Muscle layer of colon (tissue), 2 donors: ENCODE data around the gene SLC24A5.

Source experiments
- H3K27ac ChIP-seq: one replicate; pipeline ENCODE4 v1.7.0; 2013; ENCODE audit warnings: low read depth, mild to moderate bottlenecking, low read length, moderate library complexity
- H3K27me3 ChIP-seq, 2 donors: one replicate each; pipeline ENCODE4 v1.7.0; 2013; ENCODE audit warnings: low read length in 2 of 2, mild to moderate bottlenecking in 2 of 2; ENCODE audit not compliant: insufficient read depth in 2 of 2, control insufficient read depth in 1 of 2
- H3K36me3 ChIP-seq: one replicate; pipeline ENCODE4 v1.7.0; 2013; ENCODE audit warnings: mild to moderate bottlenecking, low read length; ENCODE audit not compliant: insufficient read depth
- H3K4me1 ChIP-seq: one replicate; pipeline ENCODE4 v1.7.0; 2013; ENCODE audit warnings: mild to moderate bottlenecking, low read length; ENCODE audit not compliant: insufficient read depth
- H3K4me3 ChIP-seq, 2 donors: one replicate each; pipeline ENCODE4 v1.7.0; 2013; ENCODE audit warnings: low read length in 2 of 2, low read depth in 1 of 2, mild to moderate bottlenecking in 1 of 2, moderate library complexity in 1 of 2
- H3K9ac ChIP-seq: one replicate; pipeline ENCODE4 v1.7.0; 2013; ENCODE audit warnings: low read length
- H3K9me3 ChIP-seq: one replicate; pipeline ENCODE4 v1.7.0; 2013; ENCODE audit warnings: mild to moderate bottlenecking, low read length
- donor health status: abdominal sarcoma.
- donor health status: Adenocarcinoma of cecum.

The SLC24A5 gene

DNA sequence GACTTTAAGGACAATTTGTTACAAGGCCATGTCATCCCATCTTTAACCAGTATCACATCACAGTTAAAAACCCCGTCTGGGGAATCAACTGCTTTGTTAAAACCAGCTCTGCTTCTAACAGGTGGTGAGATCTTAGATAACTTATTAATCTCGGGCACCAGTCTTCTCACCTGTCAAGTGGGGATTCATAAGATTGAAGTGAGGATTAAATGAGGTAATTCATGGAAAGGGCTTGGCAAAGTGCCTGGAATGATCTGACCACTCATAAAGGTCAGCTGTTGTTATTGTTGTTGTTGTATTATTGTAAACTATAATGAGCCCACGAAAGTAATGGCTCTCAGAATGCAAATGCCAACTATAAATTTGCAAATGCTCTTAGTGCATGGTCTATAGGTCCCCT lies 30.1 kb upstream of the SLC24A5 start:
- Histone ChIP-seq H3K36me3 (no peaks in the 10 kb centered on the region), H3K4me3 (no peak overlapping the region), H3K4me1 (no peaks in the 10 kb centered on the region), H3K27me3 (no peaks in the 10 kb centered on the region), H3K9ac (no peak overlapping the region), H3K27ac (no peak overlapping the region), H3K9me3 (no peaks in the 10 kb centered on the region)

DNA sequence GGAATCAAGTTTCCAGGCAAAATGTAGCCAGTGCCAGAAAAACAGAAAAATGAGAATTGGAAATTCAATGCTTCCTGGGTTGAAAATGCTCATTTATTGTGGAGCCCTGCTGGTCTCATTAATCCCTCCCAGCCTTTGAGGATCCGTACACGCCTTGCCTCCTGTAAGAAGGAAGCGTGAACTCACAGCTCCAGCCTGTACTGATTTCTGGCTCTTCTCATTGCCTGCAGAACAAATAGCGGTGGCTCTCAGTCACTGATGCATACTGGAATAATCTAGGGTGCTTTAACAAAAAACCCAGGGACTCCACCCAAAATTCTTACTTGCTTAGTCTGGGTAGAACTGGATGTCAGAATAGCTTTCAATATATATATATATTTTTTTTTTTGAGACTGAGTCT lies 29.3 kb upstream of the SLC24A5 start:
- Histone ChIP-seq H3K27ac (no peak overlapping the region), H3K4me3 (no peak overlapping the region), H3K9ac (no peak overlapping the region), H3K4me1 (no peaks in the 10 kb centered on the region), H3K36me3 (no peaks in the 10 kb centered on the region), H3K9me3 (no peaks in the 10 kb centered on the region), H3K27me3 (no peaks in the 10 kb centered on the region)

DNA sequence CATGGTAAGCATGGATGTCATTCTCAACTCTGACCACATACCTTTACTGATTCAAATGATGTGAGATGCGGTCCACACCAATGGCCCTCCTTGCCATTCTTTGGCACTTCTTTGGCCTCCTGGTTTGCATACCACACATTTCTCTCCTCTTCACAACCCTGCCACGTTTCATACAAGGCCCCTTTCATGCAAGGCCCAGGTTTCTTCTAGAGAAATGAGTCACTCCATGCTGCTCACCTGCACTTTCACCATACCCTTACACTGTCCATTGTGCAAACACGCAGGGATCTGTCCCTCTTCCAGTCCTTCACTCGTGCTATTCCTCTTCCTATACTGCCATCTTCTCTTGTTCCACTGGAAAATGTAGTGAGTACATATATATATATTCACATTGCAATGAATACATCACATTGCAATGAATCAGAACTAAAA lies 24.4 kb upstream of the SLC24A5 start:
- Histone ChIP-seq H3K27ac (no peak overlapping the region), H3K4me1 (no peaks in the 10 kb centered on the region), H3K4me3 (no peak overlapping the region), H3K36me3 (no peaks in the 10 kb centered on the region), H3K9ac (no peak overlapping the region), H3K9me3 (no peaks in the 10 kb centered on the region), H3K27me3 (no peaks in the 10 kb centered on the region)

DNA sequence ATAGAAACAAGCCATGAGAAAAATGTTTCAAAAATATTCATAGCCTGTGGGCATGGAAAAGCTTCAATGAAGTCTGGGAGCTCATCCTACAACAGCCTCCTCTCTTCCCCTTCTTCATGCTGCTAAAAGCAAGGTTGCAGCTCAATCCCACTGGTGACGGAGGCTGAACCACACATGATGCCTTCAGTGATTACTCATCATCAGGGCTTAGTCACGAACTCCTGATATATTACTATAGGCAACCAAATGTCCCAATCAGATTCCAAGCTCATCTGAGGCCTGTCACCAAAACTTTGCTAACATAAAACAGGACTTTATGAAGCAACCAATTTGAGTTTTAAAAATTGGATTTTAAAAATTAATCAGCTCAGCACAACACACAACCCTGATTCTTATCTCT lies 24.0 kb upstream of the SLC24A5 start:
- Histone ChIP-seq H3K9ac (no peak overlapping the region), H3K27ac (no peak overlapping the region), H3K36me3 (no peaks in the 10 kb centered on the region), H3K27me3 (no peaks in the 10 kb centered on the region), H3K4me1 (no peaks in the 10 kb centered on the region), H3K4me3 (no peak overlapping the region), H3K9me3 (no peaks in the 10 kb centered on the region)

DNA sequence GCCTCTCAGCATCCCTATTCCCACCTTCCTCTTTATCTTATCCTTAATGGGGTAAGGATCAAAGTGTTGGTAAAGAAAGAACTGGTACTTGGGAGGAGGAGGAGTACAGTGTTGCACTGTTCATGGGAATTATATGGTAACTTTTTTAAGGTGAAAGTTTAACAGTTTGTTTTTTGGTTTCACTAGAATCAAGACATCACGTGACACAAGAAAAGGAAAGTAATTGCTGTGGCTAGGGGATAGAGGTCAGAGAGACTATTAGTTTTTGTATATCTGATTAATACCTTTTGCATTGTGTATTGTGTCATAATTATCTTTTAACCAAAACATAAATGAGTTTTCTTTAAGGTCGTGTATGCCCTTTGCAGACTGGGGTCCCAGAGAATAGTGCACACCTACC lies 23.5 kb upstream of the SLC24A5 start:
- no peaks in the 10 kb centered on the region for H3K36me3 ChIP-seq
- H3K4me1 ChIP-seq, result no peaks in the 10 kb centered on the region
- no peak overlapping the region for H3K27ac ChIP-seq
- H3K27me3 ChIP-seq, result no peaks in the 10 kb centered on the region
- no peak overlapping the region for H3K9ac ChIP-seq
- no peak overlapping the region for H3K4me3 ChIP-seq
- H3K9me3 ChIP-seq, result no peaks in the 10 kb centered on the region

DNA sequence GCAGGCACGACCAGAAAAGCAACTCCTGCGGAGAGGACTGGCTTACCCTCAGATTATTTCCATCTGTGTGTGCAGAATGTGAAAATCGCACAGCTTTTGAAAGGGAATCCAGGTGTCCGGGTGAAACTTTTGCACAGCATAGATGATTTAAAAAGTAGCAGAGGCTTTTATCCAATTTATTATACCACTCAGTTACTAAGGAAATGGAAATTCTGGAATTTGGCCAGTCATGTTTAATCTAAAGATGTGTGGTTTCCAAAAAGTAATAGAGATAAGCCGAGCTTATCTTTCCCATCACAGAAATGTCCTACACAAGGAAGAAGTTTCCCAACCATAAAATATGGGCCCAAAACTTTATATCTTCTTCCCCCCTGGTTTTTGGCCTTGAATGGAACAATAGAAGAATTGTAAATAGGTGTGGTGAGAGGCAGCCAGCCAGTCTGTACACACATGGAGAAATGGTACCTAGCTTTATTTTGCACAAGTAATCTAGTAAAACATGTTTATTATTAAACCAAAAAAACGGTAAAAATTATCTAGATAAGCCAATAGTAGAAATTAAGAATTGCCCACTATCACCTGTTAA lies 19.3 kb upstream of the SLC24A5 start:
- H3K27me3 ChIP-seq, result no peaks in the 10 kb centered on the region
- no peak overlapping the region for H3K9ac ChIP-seq
- H3K36me3 ChIP-seq, result no peaks in the 10 kb centered on the region
- H3K4me1 ChIP-seq, result no peaks in the 10 kb centered on the region
- no peaks in the 10 kb centered on the region for H3K9me3 ChIP-seq
- H3K27ac ChIP-seq, result no peak overlapping the region
- no peak overlapping the region for H3K4me3 ChIP-seq

DNA sequence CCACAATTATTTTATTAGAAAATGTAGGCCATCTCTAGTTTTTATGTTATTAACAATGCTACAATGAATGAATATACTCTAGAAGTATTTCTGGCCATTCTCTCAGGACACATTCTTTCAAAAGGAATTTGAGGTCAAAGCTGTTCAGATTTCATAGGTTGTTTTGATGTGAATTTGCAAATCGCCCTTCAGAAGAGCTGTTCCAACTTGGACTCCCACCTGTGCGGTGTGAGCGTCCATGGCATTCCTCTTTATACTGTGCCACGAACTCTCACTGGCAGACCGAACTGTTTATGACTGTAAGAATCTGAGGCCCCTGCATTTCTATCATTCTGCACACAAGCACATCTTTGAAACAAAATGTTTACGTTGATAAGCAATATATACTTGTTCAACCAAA lies 18.6 kb upstream of the SLC24A5 start:
- Histone ChIP-seq H3K9me3 (no peaks in the 10 kb centered on the region), H3K27ac (no peak overlapping the region), H3K27me3 (no peaks in the 10 kb centered on the region)

DNA sequence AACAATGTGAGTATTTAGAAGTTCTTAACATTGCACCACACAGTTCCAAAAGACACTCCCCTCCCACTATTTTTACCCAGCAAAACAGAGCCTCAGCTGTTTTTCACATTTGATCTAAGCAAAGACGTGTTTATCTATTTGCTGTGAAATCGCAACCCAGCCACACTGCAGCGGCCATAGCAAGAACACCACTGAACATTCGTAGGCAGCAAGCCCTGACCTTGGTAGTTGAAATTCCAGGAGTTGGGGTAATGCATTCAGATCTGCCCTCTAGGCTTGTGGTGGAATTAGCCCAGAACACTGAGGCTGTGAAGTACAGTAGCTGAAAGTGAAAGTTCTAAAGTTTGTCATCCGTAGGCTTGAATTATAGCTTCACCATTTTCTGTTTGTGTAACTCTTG lies 17.1 kb upstream of the SLC24A5 start:
- Histone ChIP-seq H3K36me3 (no peaks in the 10 kb centered on the region), H3K9me3 (no peaks in the 10 kb centered on the region), H3K4me1 (no peaks in the 10 kb centered on the region), H3K27ac (no peak overlapping the region), H3K9ac (no peak overlapping the region), H3K27me3 (no peaks in the 10 kb centered on the region), H3K4me3 (no peak overlapping the region)

More for the DNA sequence above, 18.6 kb upstream of the SLC24A5 start:
- H3K4me3 ChIP-seq, result no peak overlapping the region
- H3K4me1 ChIP-seq, result no peaks in the 10 kb centered on the region
- H3K36me3 ChIP-seq, result no peaks in the 10 kb centered on the region
- H3K9ac ChIP-seq, result no peak overlapping the region

DNA sequence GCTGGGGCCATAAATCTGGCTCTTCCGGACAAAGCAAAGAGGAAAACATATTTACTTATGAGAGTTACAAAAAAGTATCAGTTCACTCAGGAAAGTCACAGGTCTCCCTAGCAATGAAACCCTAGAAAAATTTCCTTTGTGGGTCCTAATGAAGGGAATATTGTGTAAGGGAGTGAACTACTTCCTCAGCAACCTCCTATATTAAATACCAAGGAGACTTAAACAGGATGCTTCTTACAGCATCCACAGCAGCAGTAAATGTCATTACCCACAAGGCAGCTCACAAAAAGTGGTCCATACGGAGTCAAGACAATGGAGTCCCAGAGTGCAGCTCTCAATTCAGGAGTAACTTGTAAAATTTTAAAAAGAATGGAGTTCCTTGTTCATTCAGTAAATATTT lies 14.9 kb upstream of the SLC24A5 start:
- H3K27ac ChIP-seq, result no peak overlapping the region
- H3K4me3 ChIP-seq, result no peak overlapping the region
- H3K4me1 ChIP-seq, result no peaks in the 10 kb centered on the region
- no peak overlapping the region for H3K9ac ChIP-seq
- H3K27me3 ChIP-seq, result no peaks in the 10 kb centered on the region
- H3K9me3 ChIP-seq, result no peaks in the 10 kb centered on the region
- no peaks in the 10 kb centered on the region for H3K36me3 ChIP-seq

DNA sequence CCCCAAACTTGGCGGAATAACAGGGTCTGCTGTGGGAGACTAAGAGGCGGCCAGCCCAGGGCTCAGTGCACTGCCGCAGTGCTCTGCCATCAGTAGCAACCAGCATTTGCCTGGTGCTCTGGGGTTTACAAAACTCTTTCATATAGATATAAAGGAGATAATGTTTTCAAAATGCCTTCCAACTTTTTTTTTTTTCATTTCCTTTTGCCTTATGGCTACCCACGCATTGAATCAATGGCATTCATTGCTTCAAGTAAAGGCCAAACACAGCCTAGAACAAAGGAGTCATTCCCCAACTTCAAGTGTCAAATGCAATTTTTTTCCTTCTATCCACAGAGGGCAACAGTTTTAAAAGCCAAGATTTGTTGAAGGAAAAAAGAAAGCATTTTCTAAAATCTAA lies 11.6 kb upstream of the SLC24A5 start:
- Histone ChIP-seq H3K4me1 (no peaks in the 10 kb centered on the region), H3K9ac (no peak overlapping the region), H3K27me3 (no peaks in the 10 kb centered on the region), H3K9me3 (no peaks in the 10 kb centered on the region), H3K27ac (no peak overlapping the region), H3K4me3 (no peak overlapping the region), H3K36me3 (no peaks in the 10 kb centered on the region)

DNA sequence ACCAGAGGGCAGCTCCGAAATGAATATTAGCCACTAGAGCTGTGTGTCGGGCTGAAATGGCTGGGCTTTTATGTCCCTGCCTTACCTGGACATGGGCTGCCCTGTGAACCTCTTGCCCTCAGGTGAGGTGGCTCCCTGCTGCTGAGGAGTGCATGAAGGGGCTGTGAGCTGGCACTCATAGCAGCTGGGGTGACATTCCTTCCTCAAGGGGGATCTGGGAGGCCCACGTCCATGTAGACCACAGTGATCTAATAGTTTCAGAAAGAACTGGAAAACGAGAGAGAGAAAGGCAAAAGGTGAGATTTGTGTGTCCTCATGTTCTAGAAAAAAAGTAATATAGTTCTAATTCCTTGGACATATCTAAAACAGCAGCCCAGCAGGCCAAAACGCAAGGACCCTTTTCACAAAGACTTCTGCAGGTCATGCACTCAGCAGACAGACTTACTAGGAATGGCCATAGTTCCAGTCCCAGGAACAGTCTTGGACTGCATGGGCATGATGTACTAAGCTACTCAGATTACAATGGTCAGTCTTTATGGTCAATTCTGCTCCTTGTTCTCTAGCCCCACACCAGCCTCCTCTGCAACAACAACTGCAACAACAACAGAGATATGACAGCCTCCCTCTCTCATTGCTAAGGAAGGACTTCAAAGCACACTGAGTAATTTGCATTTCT lies 10.8 kb upstream of the SLC24A5 start:
- Histone ChIP-seq H3K27me3 (no peaks in the 10 kb centered on the region), H3K4me3 (no peak overlapping the region), H3K27ac (no peak overlapping the region), H3K36me3 (no peaks in the 10 kb centered on the region), H3K9me3 (no peaks in the 10 kb centered on the region), H3K4me1 (no peaks in the 10 kb centered on the region), H3K9ac (no peak overlapping the region)

DNA sequence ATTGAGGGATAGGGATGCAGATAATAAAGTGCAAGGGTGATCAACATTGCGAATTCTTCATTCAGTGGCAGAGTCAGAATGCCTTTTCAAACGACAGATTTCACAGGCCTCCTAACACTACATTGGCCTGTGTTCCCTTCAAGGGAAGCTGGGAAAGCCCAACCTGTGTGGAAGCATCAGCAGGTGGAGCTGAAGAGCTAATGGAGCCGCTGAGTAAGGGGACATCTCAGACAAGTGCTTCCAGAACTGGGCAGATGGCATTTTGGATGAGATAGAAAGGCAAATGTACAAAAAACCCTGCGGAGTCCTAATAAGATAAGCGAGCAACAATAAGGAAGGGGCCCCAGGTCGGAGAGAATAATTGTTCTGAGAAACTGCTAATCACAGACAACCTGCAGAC lies 8.5 kb upstream of the SLC24A5 start:
- H3K4me1 ChIP-seq, result no peaks in the 10 kb centered on the region
- no peak overlapping the region for H3K9ac ChIP-seq
- no peaks in the 10 kb centered on the region for H3K9me3 ChIP-seq
- no peaks in the 10 kb centered on the region for H3K27me3 ChIP-seq
- H3K36me3 ChIP-seq, result no peaks in the 10 kb centered on the region
- H3K27ac ChIP-seq, result no peak overlapping the region
- H3K4me3 ChIP-seq, result no peak overlapping the region
